Hepatocyte (in vitro differentiated cells): ENCODE results near the gene CRY1.

Source experiments
- CTCF ChIP-seq: fragments of 200-600 bp; sonication (generic); IDR thresholded peaks from 2 replicates; pipeline ENCODE4 v1.5.1; 2016; ENCODE audit warnings: antibody characterized with exemption, mild to moderate bottlenecking; ENCODE audit not compliant: poor library complexity
- EZH2 ChIP-seq: fragments of 200-600 bp; sonication (generic); IDR thresholded peaks from 2 replicates; pipeline ENCODE4 v1.6.1; 2016; ENCODE audit warnings: antibody characterized with exemption, mild to moderate bottlenecking, borderline replicate concordance
- EZH2phosphoT487 ChIP-seq: fragments of 200-600 bp; sonication (generic); IDR thresholded peaks from one replicate; pipeline ENCODE4 v1.6.1; 2018; ENCODE audit warnings: antibody characterized with exemption, mild to moderate bottlenecking, low read depth, moderate library complexity; ENCODE audit not compliant: unreplicated experiment, severe bottlenecking

- no peak for TF ChIP-seq EZH2
- TF ChIP-seq CTCF = no peak
- TF ChIP-seq EZH2phosphoT487 = no peak
Measured at GRCh38 chr12:107135177-107135576, 41.8 kb upstream of the CRY1 start.
